GM12878 (cell line): Measurements from ENCODE around the gene TOM1L2. TPM values are rescaled to one million over a fixed set of nuclear protein-coding genes. Genes with fewer than 3 reads are reported as not detected.

Experiments
- ATAC-seq: fragments of 200-7000 bp; cut with Tn5 transposase; 3 replicates; pipeline ENCODE4 v1.9.1; 2020; ENCODE audit warnings: mild to moderate bottlenecking, moderate library complexity
- BruUV-seq: library from RNA; stranded (reverse); fragments of 400-500 nt; replicated peaks from 2 replicates; lab custom pipeline; 2021; lab: Mats Ljungman, UMichigan
- CTCF ChIA-PET: fragments of 300-600 bp; sonication (Branson Sonifier 250); formaldehyde crosslinking; extraction: SDS; loops from one replicate; lab custom pipeline; 2021; ENCODE audit warnings: inconsistent platforms; lab: Yijun Ruan, JAX
- POLR2A ChIA-PET: fragments of 350-600 bp; formaldehyde crosslinking; extraction: SDS; loops from one replicate; lab custom pipeline; 2021; ENCODE audit warnings: inconsistent platforms; lab: Charles Lee
- RAD21 ChIA-PET: fragments of 300-600 bp; sonication (Branson Sonifier 250); formaldehyde crosslinking; loops from one replicate; lab custom pipeline; 2023; ENCODE audit warnings: antibody characterized with exemption; ENCODE audit not compliant: unreplicated experiment; lab: Charles Lee
- SMC1A ChIA-PET: fragments of 300-600 bp; sonication (Branson Sonifier 250); formaldehyde crosslinking; loops from one replicate; lab custom pipeline; 2023; ENCODE audit not compliant: unreplicated experiment, uncharacterized antibody; lab: Charles Lee
- DNase-seq: peaks from one replicate; pipeline ENCODE4 v3.0.0-alpha.2; 2011; ENCODE audit warnings: low read depth, low spot score
- FAIRE-seq: peaks from 3 replicates; lab custom pipeline; 2011; peaks lifted over from hg19 to GRCh38; lab: Jason Lieb, UNC
- H2AFZ ChIP-seq: 2 replicates; pipeline ENCODE4 v1.6.0; 2011; ENCODE audit warnings: low read depth, low read length, control low read depth; ENCODE audit not compliant: control insufficient read depth
- H3K27ac ChIP-seq: 2 replicates; pipeline ENCODE4 v1.5.1; 2011; ENCODE audit warnings: control low read depth; ENCODE audit not compliant: control insufficient read depth, insufficient read depth
- H3K27me3 ChIP-seq, 2 experiments: replicated peaks in 1 of 2; 2 replicates each; pipeline versions ENCODE4 v1.6.0 to v1.6.1; 2011; ENCODE audit warnings: low read length in 1 of 2; ENCODE audit not compliant: control insufficient read depth in 2 of 2, insufficient read depth in 2 of 2
- H3K36me3 ChIP-seq, 2 experiments: 2 replicates each; pipeline ENCODE4 v1.5.1; 2011; ENCODE audit warnings: low read length in 1 of 2; ENCODE audit not compliant: control insufficient read depth in 2 of 2, insufficient read depth in 2 of 2
- H3K4me1 ChIP-seq: 2 replicates; pipeline ENCODE4 v1.6.1; 2011; ENCODE audit warnings: mild to moderate bottlenecking, low read length, moderate library complexity, mixed read lengths; ENCODE audit not compliant: control insufficient read depth, insufficient read depth
- H3K4me2 ChIP-seq: 2 replicates; pipeline ENCODE4 v1.6.0; 2011; ENCODE audit warnings: control low read depth; ENCODE audit not compliant: control insufficient read depth, insufficient read depth
- H3K4me3 ChIP-seq: fragments of 200-600 bp; sonication (generic); 2 replicates; pipeline ENCODE4 v1.5.1; 2016
- H3K79me2 ChIP-seq: 2 replicates; pipeline ENCODE4 v1.6.0; 2011; ENCODE audit warnings: low read length; ENCODE audit not compliant: control insufficient read depth, insufficient read depth
- H3K9ac ChIP-seq: 2 replicates; pipeline ENCODE4 v1.8.0; 2011; ENCODE audit warnings: low read length, control low read depth, mixed read lengths; ENCODE audit not compliant: control insufficient read depth, insufficient read depth
- H3K9me3 ChIP-seq: replicated peaks from 3 replicates; pipeline ENCODE4 v1.5.1; 2011; ENCODE audit warnings: mild to moderate bottlenecking, low read length; ENCODE audit not compliant: control insufficient read depth, insufficient read depth
- H4K20me1 ChIP-seq: 2 replicates; pipeline ENCODE4 v1.6.0; 2011; ENCODE audit not compliant: control insufficient read depth, insufficient read depth
- ATF3 ChIP-seq: IDR thresholded peaks from 2 replicates; pipeline ENCODE4 v1.6.1; 2011; ENCODE audit warnings: low read depth, mild to moderate bottlenecking, low read length, moderate library complexity, borderline replicate concordance; ENCODE audit errors: extremely low read depth
- BCLAF1 ChIP-seq: fragments of 450-650 bp; IDR thresholded peaks from 2 replicates; pipeline ENCODE4 v1.6.1; 2017; ENCODE audit warnings: antibody characterized with exemption, mild to moderate bottlenecking, moderate library complexity
- CEBPZ ChIP-seq: fragments of 150-350 bp; IDR thresholded peaks from 2 replicates; pipeline ENCODE4 v1.6.1; 2016; ENCODE audit warnings: low read depth, low read length
- JUNB ChIP-seq: IDR thresholded peaks from 2 replicates; pipeline ENCODE4 v1.6.1; 2016; ENCODE audit warnings: antibody characterized with exemption, mild to moderate bottlenecking
- NR2C1 ChIP-seq: fragments of 450-650 bp; IDR thresholded peaks from 2 replicates; pipeline ENCODE4 v1.6.1; 2017; ENCODE audit warnings: antibody characterized with exemption, mild to moderate bottlenecking, moderate library complexity
- NR2C2 ChIP-seq: IDR thresholded peaks from 2 replicates; pipeline ENCODE4 v1.6.1; 2011; ENCODE audit warnings: borderline replicate concordance, low read depth; ENCODE audit not compliant: control insufficient read depth, insufficient read length
- RBBP5 ChIP-seq: fragments of 200-600 bp; sonication (generic); conservative IDR thresholded peaks from 2 replicates; pipeline ENCODE4 v1.6.1; 2016
- RCOR1 ChIP-seq: conservative IDR thresholded peaks from 2 replicates; pipeline ENCODE4 v1.6.1; 2012; ENCODE audit warnings: low read depth, low read length, improper control_type of control experiment
- SMAD5 ChIP-seq: IDR thresholded peaks from 2 replicates; pipeline ENCODE4 v1.6.1; 2016; ENCODE audit warnings: antibody characterized with exemption, low read depth
- USF2 ChIP-seq: IDR thresholded peaks from 2 replicates; pipeline ENCODE4 v1.6.1; 2011; ENCODE audit warnings: low read depth, low read length, improper control_type of control experiment, borderline replicate concordance
- ZNF592 ChIP-seq: fragments of 450-650 bp; IDR thresholded peaks from 2 replicates; pipeline ENCODE4 v1.6.1; 2017; ENCODE audit warnings: mild to moderate bottlenecking, moderate library complexity
- ZZZ3 ChIP-seq: IDR thresholded peaks from 2 replicates; pipeline ENCODE4 v1.6.1; 2011; ENCODE audit warnings: low read depth; ENCODE audit not compliant: control insufficient read depth, insufficient read length
- WGBS: methylation state at CpG from one replicate; pipeline ENCODE4 v1.1.6; 2016; ENCODE audit warnings: low lambda C conversion rate; ENCODE audit not compliant: insufficient replicate concordance, insufficient coverage; ENCODE audit errors: missing lambda C conversion rate; 5-methylcytosine and 5-hydroxymethylcytosine counted together
- in situ Hi-C: fragments of 300-500 bp; cut with MboI; formaldehyde crosslinking; loops from 9 replicates; pipeline ENCODE4 v1.14.3; 2018; ENCODE audit warnings: mixed read lengths
- intact Hi-C: fragments of 100-400 bp; cut with micrococcal nuclease; formaldehyde crosslinking; loops from one replicate; pipeline ENCODE4 v1.14.2; 2022; ENCODE audit not compliant: unreplicated experiment
- polyA plus RNA-seq, 11 experiments: library from polyadenylated mRNA; depleted of rRNA in 4 of 11; unstranded in 6 of 11; stranded (reverse) in 5 of 11; fragments of >200 nt; fragmentation: Nextera tagmentation in 4 of 11; fragmentation: Illumina TruSeq in 1 of 11; extraction: Ambion mirVana in 4 of 11; extraction: Trizol in 1 of 11; gene quantifications; 1 replicate in 1 of 11; 2 replicates in 10 of 11; pipeline versions ENCODE4 v1.2.1 to v1.2.3, GENCODE V29; 2011 to 2016; ENCODE audit warnings: inconsistent platforms in 2 of 11, missing spikeins in 2 of 11, low read depth in 1 of 11
- total RNA-seq, 4 experiments: library from RNA; depleted of rRNA in 3 of 4; stranded (reverse); fragments of >200 nt in 3 of 4; fragmentation: Illumina TruSeq in 1 of 4; extraction: Trizol in 1 of 4; gene quantifications; 2 replicates each; pipeline versions ENCODE4 v1.2.1 to v1.2.3, GENCODE V29; 2013 to 2021

Gene TOM1L2
- total and polyA plus RNA-seq, 10 of the 15 experiments (the other 5 are each of a cell fraction or from before 2014, with no cell fraction given), result 0.19 to 19.2 (median 8.1) TPM

- intact Hi-C loops, result no loop called here
- POLR2A ChIA-PET, result no interaction called here
- TF ChIP-seq JUNB, result no peak
- TF ChIP-seq RBBP5, result no peak
- no peak for TF ChIP-seq SMAD5
- TF ChIP-seq ATF3, result no peak
- no peak for TF ChIP-seq NR2C1
- no peak for TF ChIP-seq CEBPZ
- no peak for TF ChIP-seq BCLAF1
- TF ChIP-seq ZZZ3, result no peak
- TF ChIP-seq ZNF592, result no peak
- no peak for TF ChIP-seq RCOR1
- no peak for TF ChIP-seq NR2C2
- TF ChIP-seq USF2, result no peak
Measured at GRCh38 chr17:17813725-17814095, 158.5 kb downstream of the TOM1L2 start.

More at GRCh38 chr17:17813725-17814095, 158.5 kb downstream of the TOM1L2 start:
- no peaks in the 10 kb centered on the region for H3K27me3 ChIP-seq
- DNase-seq, result no peak
- no peak overlapping the region for H2AFZ ChIP-seq
- H3K36me3 ChIP-seq, result peaks cover 6 to 35% of the 10 kb centered on the region in 2 experiments; a peak in 3 of 4 replicates
- ATAC-seq, result no peak
- in situ Hi-C loops, result loop anchor here (5.0 kb wide), 2 partner anchors 49 to 109 kb away; no protein-coding TSS in a partner anchor
- no peaks in the 10 kb centered on the region for H4K20me1 ChIP-seq
- H3K9me3 ChIP-seq, result no peaks in the 10 kb centered on the region
- CTCF ChIA-PET, result interaction anchor here (0.6 to 5.3 kb wide), 7 partner anchors 9 to 224 kb away, joined by 3 to 86 read pairs (median 4); partner anchors contain the start of gene SREBF1
- RAD21 ChIA-PET, result interaction anchor here (1.0 kb wide), 1 partner anchor 47 kb away, joined by 3 read pairs; no protein-coding TSS in a partner anchor
- no peak overlapping the region for H3K27ac ChIP-seq
- no peak overlapping the region for H3K4me3 ChIP-seq
- 100% methylated on average over 7 of the region's 16 CpGs for WGBS
- peaks cover 7% of the 10 kb centered on the region for H3K4me1 ChIP-seq
- H3K4me2 ChIP-seq, result no peak overlapping the region
- no peak overlapping the region for H3K9ac ChIP-seq
- H3K79me2 ChIP-seq, result no peaks in the 10 kb centered on the region
- no TSS peak for BruUV-seq
- SMC1A ChIA-PET, result interaction anchor here (1.8 to 3.7 kb wide), 2 partner anchors 19 to 105 kb away, joined by 6 to 17 read pairs; no protein-coding TSS in a partner anchor
- FAIRE-seq, result no peak
